Stimulated activated CD4-positive, alpha-beta T cell treated with anti-CD3 and anti-CD28 coated beads, Interleukin-1b, Interleukin-23, amount 100 ng/mL, for 4 hours (primary cell): ENCODE measurements around the gene TAF6.
A peak's percentile ranks its signal among the peaks of the same experiment; 100 is the strongest.
"Not testable (repeated sequence)": the region's sequence is repeated elsewhere in the genome, so short reads cannot be mapped to it uniquely, and the experiment has no call there.

Experiments
- DNase-seq, 2 donors: peaks; one replicate each; pipeline ENCODE4 v3.0.0-alpha.2; 2020; ENCODE audit warnings: low read depth in 2 of 2

Gene TAF6

DNA sequence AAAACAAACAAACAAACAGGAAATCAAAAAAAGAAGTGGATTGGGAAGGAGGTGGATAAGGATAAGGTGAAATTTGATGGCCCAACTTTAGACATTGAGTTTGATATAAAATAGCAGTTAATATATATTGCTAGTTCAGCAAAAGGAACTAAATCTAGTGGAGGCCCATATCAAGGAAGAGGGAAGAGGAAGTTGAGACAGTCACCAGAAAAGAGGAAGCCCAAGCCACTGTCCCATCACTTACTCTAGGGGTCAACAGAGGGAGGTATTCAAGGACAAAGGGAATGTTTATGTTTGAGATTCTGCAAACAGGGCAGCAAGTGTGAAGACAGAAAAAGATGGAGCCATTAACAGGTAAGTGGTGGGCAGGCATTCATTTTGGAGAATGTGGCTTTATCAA lies 33.2 kb upstream of the TAF6 start:
- DNase-seq: no peak

DNA sequence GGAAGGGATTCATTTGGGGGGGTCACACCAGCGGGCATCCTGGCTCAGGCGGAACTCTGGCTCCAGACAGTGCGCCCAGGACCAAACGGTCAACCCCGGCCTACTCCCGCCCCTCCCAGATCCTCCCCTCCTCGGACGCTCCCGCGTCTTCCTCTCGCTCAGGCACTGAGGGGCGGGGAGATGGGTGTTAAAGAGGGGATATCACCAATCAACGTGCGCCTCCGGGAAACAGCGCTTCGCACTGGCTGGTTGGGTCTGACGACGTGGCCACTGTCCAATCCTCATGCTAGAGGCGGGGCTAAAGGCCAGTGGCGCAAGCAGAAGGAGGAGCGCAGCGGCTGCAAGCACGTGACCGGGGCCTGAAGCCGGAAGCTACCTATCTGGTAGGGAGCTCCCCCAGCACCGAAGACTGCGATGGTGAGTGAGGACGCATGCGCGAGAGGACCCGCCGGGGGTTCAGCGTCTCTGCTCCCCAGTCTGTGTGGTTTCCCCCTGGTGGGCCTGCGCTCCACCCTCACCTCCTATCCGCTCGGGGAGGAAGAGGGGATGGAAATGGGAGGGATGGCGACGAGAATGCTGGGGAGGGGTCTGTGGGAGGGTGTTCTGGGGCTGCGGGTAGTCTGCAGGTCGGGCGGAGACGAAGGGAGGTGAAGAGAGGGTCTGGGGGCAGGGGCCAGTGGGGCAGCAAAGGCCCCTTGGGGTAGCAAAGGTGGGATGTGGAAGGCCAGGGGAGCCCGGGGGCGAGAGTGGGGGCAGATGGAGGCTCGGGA lies 29.6 kb upstream of the TAF6 start, which contains the start of gene LAMTOR4:
TSS of gene LAMTOR4 (plus strand) at position 360 of the 770 bp plus-strand sequence. CDS start at position 415, 55 bp downstream.
- peak; percentile 89 to 94 for DNase-seq

DNA sequence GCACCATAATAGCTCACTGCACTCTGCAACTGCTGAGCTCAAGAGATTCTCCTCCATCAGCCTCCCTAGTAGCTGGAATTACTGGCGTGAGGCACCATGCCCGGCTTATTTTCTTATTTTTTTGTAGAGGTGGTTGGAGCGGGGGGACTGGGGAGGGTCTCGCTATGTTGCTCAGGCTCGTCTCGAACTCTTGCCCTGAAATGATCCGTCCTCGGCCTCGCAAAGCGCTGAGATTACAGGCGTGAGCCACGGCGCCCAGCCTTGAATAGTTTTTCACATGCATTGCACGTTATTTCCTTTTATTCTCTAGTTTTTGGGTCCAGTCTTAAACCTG lies 29.0 kb upstream of the TAF6 start:
- no peak for DNase-seq

DNA sequence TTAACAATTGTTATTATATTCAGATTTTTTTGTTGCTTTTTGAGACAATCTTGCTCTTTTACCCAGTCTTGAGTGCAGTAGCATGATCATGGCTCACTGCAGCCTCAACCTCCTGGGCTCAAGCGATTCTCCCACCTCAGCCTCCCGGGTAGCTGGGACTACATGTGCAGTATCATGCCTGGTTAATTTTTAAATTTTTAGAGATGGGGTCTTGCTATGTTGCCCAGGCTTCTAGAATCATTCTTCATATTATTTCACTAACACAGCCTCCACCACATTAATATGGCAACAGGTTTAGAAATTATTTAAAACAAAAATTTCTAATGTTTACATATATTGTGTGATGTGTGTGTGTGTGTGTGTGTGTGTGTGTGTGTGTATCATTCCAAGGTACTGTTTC lies 28.1 kb upstream of the TAF6 start:
- no peak for DNase-seq

DNA sequence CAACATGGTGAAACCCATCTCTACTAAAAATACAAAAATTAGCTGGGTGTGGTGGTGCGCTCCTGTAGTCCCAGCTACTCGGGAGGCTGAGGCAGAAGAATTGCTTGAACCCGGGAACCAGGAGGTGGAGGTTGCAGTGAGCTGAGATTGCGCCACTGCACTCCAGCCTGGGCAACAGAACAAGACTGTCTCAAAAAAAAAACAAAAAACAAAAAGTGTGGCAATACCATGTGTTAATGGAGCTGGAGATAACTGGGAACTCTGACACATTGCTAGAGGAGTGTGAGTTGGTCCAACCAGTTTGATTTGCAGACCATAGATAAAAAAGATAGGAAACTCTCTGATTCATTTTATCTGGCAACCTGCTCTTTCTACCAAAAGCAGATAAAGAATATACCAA lies 27.2 kb upstream of the TAF6 start:
- not testable (repeated sequence) for DNase-seq

DNA sequence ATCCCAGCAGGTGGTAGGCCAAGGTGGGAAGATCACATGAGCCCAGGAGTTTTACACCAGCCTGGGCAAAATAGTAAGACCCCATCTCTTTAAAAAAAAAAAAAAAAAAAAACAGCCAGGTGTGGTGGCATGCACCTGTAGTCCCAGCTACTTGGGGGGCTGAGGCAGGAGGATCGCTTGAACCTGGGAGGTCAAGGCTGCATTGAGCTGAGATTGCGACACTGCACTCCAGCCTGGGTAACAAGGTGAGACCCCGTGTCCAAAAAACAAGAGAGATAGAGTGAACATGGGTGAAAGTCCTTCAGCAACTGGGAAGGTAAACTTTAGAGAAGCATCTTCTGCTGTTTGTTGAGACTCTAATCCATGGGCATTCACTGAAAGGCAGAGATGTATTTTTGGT lies 23.3 kb upstream of the TAF6 start:
- DNase-seq: no peak

DNA sequence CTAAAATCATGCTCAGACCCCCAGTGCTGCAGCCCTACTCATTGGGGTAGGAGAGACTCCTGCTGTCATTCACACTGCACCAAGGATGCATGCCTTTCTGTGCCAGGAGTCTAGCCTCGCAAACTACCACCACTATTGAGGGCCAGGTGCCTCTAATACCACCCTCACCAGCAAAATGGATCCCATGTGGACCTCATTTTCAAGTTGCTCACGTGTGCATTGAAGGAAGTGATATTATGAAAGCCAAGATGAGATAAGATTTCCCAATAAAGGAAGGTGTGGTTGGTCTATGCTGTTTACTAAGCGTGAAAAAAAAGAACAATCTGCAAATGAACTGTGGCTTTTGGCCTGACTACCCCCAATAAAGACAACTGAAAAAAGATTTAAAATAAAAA lies 22.4 kb upstream of the TAF6 start:
- no peak for DNase-seq

DNA sequence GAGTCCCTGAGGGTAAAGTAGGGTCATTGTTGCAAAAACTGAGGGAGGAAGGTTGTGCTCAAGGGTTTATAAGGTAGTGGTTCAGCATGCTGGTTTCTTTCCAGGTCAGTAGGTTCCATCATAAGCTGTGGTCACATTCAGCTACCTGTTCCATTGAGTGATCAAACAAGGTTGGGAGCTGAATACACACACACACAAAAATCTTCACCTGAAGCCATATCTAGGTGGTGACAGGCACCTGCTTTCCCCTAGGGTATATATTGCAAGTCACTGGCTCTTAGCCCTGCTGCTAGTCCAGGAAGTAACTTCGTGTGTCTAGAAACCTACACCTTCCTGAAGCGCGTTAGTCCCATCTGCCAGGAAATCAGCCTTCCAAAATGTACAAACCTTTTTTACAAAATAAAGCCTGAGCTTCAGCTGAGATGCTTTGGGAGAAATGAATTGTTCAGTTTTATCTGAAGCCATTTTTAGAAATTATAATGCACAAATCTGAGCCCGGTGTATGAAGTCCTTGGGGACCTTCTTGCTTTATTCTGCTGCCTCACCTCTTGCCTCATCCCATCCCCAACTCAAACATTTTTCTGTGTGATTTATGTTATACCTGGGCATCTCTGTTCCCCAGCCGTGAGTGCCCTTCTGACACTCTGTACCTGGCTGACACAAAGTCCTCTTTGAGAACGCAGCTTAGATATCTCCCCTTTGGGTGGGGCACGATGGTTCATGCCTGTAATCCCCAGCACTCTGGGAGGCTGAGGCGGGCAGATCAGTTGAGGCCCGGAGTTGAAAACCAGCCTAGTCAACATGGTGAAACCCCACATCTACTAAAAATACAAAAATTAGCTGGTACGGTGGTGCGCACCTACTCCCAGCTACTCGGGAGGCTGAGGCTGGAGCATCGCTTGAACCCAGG lies 18.9 kb upstream of the TAF6 start:
- DNase-seq: no peak

DNA sequence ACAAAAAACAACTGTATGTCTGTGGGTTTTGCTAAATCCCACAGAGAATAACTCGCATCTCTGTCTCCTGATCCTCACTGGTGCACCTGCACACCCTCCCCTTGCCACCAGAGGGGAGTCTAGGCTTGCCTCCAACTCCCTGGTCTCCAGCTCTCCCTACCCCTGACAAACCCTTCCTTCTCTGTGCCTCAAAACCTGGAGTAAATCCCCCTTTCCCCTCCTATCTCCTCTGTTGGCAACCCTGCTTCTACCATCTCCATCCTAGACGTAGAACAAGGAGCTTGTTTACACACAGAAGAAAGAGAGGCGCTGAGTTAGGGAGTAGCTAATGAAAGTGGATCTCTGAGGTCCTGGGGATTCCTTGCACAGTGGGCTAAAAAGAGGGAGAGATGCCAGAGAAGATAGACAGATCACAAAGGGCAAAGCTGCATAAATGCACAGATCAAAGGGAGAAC lies 13.6 kb upstream of the TAF6 start:
- peak; percentile 48 to 52 for DNase-seq

DNA sequence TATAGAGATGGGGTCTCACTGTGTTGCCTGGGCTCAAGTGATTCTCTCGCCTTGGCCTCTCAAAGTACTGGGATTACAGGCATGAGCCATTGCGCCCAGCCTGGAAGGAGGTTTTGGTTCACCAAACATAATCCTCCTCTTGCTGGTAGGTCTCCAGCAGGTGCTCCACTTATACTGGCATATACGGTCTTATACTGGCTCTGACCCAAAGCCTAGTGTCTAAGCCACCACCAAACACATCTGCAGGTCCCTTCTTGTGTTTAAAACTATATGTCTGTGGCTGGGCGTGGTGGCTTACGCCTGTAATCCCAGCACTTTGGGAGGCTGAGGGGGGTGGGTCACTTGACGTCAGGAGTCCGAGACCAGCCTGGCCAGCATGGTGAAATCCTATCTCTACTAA lies 13.0 kb upstream of the TAF6 start:
- DNase-seq: no peak

DNA sequence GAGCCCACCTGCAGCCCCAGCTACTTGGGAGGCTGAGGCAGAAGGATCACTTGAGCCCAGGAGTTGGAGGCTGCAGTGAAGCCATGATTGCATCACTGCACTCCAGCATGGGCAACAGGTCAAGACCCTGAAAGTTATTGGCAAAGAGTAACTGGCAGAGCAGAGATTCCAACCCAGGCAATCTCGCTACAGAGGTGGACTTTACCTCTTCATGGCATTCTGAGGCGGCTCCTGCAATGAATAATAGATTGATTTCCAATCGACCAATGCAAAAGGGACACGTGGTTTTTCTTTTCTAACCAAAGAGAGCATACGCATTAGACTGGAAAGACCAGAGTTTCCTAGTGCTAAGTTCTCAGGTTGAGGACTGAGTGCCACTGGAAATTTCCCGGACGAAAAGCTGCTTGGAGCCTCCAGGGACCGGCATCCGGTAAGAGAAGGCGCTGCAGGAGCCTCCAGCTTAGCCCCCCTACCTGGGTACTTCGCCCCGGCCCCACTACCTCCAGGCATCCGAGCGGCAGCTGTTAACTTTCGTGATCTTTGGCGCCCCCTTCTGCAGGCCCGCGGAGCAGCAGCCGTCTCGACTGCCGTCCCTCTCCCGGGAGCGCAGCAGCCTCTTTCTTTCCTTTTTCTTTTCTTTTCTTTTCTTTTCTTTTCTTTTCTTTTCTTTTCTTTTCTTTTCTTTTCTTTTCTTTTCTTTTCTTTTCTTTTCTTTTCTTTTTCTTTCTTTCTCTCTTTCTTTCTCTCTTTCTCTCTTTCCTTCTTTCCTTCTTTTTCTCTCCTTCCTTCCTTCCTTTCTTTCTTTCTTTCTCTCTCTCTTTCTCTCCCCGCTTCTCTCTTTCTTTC lies 11.7 kb upstream of the TAF6 start:
- peak; percentile 75 to 90 for DNase-seq

DNA sequence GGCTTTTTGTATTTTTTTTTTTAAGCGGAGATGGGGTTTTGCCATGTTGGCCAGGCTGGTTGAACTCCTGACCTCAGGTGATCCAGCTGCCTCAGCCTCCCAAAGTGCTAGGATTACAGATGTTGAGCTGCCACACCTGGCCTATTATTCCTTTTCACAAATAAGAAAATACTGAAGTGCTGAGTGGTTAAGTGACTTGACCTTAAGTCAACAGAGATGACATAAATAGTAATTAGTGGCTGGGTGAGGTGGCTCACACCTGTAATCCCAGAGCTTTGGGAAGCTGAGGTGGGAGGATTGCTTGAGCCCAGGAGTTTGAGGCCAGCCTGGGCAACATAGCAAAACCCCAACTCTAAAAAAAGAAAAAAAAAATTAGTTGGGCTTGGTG lies 11.1 kb upstream of the TAF6 start:
- DNase-seq: not testable (repeated sequence)

DNA sequence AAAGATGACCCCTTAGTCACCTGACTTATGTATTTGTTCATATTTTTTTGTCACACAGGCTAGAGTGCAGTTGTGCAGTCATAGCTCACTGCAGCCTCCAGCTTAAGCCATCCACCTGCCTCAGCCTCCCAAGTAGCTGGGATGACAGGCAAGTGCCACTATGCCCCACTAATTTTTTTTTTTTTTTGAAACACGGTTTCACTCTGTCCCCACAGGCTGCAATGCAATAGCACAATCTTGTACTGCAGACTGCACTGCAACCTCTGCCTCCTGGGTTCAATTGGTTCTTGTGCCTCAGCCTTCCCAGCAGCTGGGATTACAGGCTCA lies 9.4 kb upstream of the TAF6 start:
- no peak for DNase-seq

DNA sequence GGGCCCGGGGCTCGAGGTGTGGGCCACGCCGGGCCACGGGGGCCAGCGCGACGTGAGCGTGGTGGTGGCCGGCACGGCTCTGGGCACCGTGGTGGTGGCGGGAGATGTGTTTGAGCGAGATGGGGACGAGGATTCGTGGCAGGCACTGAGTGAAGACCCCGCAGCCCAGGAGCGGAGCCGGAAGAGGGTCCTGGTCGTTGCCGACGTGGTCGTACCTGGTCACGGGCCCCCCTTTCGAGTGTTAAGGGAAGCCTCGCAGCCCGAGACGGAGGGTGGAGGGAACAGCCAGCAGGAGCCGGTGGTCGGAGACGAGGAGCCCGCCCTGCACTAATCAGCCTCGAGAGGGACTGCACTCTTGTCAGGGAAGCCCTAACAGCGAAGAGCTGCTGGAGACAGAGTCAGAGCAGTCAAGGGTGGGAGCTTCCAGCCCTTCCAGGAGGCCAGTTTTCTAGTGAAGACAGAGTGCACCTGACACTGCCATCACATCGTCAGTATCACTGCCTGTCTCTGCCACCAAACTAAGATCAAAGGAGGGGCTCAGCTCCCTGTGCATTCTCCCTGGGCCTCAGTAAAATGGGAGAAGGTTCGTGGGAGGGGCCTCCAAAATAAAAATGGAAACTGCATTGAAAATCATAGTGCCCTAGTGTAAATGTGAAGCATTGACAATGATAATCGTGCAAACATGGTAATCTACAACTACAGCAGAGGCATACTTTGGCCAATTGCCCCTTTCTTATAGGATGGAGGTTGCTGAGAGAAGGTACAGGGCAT lies 8.9 kb upstream of the TAF6 start:
- no peak for DNase-seq

DNA sequence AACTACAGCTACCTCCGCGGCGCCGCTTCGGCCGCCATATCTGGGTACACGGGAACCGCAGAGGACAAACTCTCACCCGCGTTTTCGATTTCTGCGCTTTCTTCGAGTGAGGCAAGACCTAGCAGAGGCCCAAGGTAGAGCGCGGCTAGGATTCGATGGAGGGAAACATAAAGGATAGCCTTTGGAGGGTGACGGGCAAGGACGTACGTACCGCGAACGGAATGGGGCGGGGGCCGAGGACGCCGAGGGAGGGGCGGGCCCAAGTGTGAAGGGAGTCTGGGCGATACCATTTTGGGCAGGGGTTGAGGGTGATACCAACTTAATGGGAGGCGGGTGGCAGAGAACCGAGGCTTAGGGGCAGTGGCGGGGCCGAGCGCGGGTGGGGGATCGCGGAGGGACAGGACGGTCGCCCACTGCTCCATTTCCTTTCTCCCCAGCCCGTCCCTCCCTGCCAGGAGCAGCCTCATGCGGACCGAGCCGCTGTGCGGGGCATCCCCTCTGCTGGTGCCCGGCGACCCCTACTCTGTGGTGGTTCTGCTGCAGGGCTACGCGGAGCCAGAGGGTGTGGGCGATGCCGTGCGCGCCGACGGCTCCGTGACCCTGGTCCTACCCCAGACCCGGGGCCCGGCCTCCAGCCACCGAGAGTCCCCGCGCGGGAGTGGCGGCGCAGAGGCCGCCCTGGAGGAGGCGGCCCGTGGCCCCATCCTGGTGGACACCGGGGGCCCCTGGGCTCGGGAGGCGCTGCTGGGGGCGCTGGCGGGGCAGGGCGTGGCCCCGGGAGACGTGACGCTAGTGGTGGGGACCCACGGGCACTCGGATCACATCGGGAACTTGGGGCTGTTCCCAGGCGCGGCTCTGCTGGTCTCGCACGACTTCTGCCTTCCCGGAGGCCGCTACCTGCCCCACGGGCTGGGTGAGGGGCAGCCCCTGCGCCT lies 8.0 kb upstream of the TAF6 start, which contains the start of gene MBLAC1:
TSS of gene MBLAC1 (plus strand) at position 37 of the 935 bp plus-strand sequence. CDS start at position 466, 429 bp downstream.
- DNase-seq: peak; percentile 84 to 90

DNA sequence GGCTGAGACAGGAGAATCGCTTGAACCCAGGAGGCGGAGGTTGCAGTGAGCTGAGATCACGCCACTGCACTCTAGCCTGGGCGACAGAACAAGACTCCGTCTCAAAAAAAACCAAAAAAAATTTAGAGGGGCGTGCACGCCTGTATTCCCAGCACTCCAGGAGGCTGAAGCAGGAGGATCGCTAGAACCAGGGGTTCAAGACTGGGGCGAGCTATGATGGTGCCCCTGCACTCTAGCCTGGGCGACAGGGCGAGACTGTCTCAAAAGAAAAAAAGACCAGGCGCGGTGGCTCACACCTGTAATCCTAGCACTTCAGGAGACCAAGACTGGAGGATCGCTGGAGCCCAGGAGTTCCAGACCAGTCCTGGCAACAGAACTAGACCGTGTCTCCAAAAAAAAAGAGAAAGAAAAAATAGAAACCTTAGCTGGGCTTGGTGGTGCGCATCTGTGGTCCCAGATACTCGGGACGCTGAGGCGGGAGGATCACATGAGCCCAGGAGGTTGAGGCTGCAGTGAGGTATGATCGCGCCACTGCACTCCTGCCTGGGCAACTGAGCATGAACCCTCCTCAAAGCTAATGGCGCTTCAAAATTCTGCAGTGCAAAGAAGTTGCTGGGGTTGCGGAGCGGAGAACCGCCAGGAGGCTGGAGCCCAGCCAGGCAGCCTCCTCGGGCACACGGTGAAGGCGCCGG lies 7.2 kb upstream of the TAF6 start:
- no peak for DNase-seq

DNA sequence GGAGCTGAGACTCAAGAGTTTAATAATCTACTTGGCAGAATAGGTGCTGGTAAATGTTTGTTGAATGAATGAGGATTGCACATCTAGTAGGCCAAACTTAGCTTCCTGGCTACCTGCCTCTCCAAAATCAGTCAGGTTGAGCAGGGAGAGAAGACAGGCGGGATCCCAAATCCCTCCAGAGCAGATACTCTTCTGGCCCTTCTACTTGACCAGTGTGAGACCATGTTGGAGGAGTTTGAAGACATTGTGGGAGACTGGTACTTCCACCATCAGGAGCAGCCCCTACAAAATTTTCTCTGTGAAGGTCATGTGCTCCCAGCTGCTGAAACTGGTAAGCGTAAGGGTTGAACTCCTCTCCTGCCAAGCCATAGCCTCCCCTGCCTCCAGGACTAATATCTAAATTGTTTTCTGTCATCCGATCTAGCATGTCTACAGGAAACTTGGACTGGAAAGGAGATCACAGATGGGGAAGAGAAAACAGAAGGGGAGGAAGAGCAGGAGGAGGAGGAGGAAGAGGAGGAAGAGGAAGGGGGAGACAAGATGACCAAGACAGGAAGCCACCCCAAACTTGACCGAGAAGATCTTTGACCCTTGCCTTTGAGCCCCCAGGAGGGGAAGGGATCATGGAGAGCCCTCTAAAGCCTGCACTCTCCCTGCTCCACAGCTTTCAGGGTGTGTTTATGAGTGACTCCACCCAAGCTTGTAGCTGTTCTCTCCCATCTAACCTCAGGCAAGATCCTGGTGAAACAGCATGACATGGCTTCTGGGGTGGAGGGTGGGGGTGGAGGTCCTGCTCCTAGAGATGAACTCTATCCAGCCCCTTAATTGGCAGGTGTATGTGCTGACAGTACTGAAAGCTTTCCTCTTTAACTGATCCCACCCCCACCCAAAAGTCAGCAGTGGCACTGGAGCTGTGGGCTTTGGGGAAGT lies 5.4 kb upstream of the TAF6 start:
- no peak for DNase-seq

DNA sequence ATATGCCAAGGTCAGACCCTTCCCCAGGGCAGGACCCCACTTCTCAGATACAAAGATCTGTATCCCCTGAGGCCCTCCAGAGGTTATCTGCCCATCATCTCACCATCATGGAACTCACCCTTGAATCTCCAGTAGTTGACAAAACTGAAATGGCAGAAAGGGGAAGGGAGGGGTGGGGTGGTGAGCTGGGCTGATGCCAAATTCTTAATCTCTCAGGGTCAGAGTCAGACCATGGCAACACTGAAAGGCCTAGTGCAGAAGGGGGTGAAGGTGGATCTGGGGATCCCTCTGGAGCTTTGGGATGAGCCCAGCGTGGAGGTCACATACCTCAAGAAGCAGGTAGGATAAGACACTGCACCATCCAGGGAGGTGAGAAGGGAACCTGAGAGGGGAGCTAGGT lies 3.4 kb upstream of the TAF6 start:
- no peak for DNase-seq
